GM08714 (cell line): ENCODE measurements around the gene PLA2G6.
A peak's percentile ranks its signal among the peaks of the same experiment; 100 is the strongest.

Experiments used
- H3K4me3 ChIP-seq: fragments of 200-500 bp; sonication (Bioruptor generic); 2 replicates; pipeline ENCODE4 v1.5.1; 2014; ENCODE audit warnings: mild to moderate bottlenecking, low read length, inconsistent platforms
- ZNF274 ChIP-seq: IDR thresholded peaks from 2 replicates; pipeline ENCODE4 v1.6.1; 2012; ENCODE audit warnings: mild to moderate bottlenecking, low read depth, low read length

Gene PLA2G6

GRCh38 chr22:38181453-38182200, at the start of gene PLA2G6:
Gene PLA2G6 (minus strand): TSS chr22:38181830. CDS start chr22:38169426, 12,404 bp downstream.
- peak within 1 kb of the TSS; percentile 85 for H3K4me3 ChIP-seq
- no peak for TF ChIP-seq ZNF274

GRCh38 chr22:38230916-38231315, 49.3 kb upstream of the PLA2G6 start:
- TF ChIP-seq ZNF274, result no peak
- no peak overlapping the region for H3K4me3 ChIP-seq

GRCh38 chr22:38230108-38230825, 48.6 kb upstream of the PLA2G6 start:
- TF ChIP-seq ZNF274, result no peak
- no peak overlapping the region for H3K4me3 ChIP-seq

- H3K4me3 ChIP-seq, result no peak overlapping the region
- TF ChIP-seq ZNF274, result no peak
Observed at GRCh38 chr22:38228873-38229740, 47.5 kb upstream of the PLA2G6 start.

- no peak for TF ChIP-seq ZNF274
Observed at GRCh38 chr22:38228326-38228872, 46.8 kb upstream of the PLA2G6 start.

GRCh38 chr22:38226853-38227649, 45.4 kb upstream of the PLA2G6 start:
- TF ChIP-seq ZNF274, result no peak

More at GRCh38 chr22:38228326-38228872, 46.8 kb upstream of the PLA2G6 start:
- H3K4me3 ChIP-seq, result no peak overlapping the region

GRCh38 chr22:38223289-38223960, 41.8 kb upstream of the PLA2G6 start:
- no peak overlapping the region for H3K4me3 ChIP-seq
- no peak for TF ChIP-seq ZNF274

More at GRCh38 chr22:38226853-38227649, 45.4 kb upstream of the PLA2G6 start:
- H3K4me3 ChIP-seq, result no peak overlapping the region

GRCh38 chr22:38222797-38223119, 41.1 kb upstream of the PLA2G6 start:
- no peak overlapping the region for H3K4me3 ChIP-seq

GRCh38 chr22:38221908-38222796, 40.5 kb upstream of the PLA2G6 start:
- no peak for TF ChIP-seq ZNF274
- H3K4me3 ChIP-seq, result no peak overlapping the region

More at GRCh38 chr22:38222797-38223119, 41.1 kb upstream of the PLA2G6 start:
- TF ChIP-seq ZNF274, result no peak

GRCh38 chr22:38221407-38221806, 39.8 kb upstream of the PLA2G6 start:
- no peak for TF ChIP-seq ZNF274

GRCh38 chr22:38220653-38221386, 39.2 kb upstream of the PLA2G6 start:
- TF ChIP-seq ZNF274, result no peak
- H3K4me3 ChIP-seq, result no peak overlapping the region

More at GRCh38 chr22:38221407-38221806, 39.8 kb upstream of the PLA2G6 start:
- H3K4me3 ChIP-seq, result no peak overlapping the region
